ENCODE data around the gene P2RX2.
"Not testable (repeated sequence)": the region's sequence is repeated elsewhere in the genome, so short reads cannot be mapped to it uniquely, and the experiment has no call there.

P2RX2 gene

GRCh38 chr12:132583736-132584135 is 34.8 kb upstream of the P2RX2 start:
- peak; percentile 75 for DNase-seq (ENCODE audit: low spot score)

- no peak for DNase-seq (ENCODE audit: low spot score)
Observed at GRCh38 chr12:132584429-132584828, 34.1 kb upstream of the P2RX2 start.

GRCh38 chr12:132585177-132585576 is 33.4 kb upstream of the P2RX2 start:
- DNase-seq (ENCODE audit: low spot score) = no peak

GRCh38 chr12:132586929-132587328 is 31.6 kb upstream of the P2RX2 start:
- DNase-seq (ENCODE audit: low spot score) = no peak

GRCh38 chr12:132587781-132588180 is 30.8 kb upstream of the P2RX2 start:
- no peak for DNase-seq (ENCODE audit: low spot score)

- no peak for DNase-seq (ENCODE audit: low spot score)
Observed at GRCh38 chr12:132588319-132588718, 30.3 kb upstream of the P2RX2 start.

GRCh38 chr12:132588821-132589669 is 29.5 kb upstream of the P2RX2 start:
- no peak for DNase-seq (ENCODE audit: low spot score)

- DNase-seq (ENCODE audit: low spot score) = no peak
Observed at GRCh38 chr12:132591107-132591935, 27.3 kb upstream of the P2RX2 start.

GRCh38 chr12:132592282-132592970 is 26.1 kb upstream of the P2RX2 start:
- DNase-seq (ENCODE audit: low spot score) = no peak

- DNase-seq (ENCODE audit: low spot score) = no peak
Observed at GRCh38 chr12:132593071-132593470, 25.5 kb upstream of the P2RX2 start.

- no peak for DNase-seq (ENCODE audit: low spot score)
Observed at GRCh38 chr12:132593521-132593920, 25.1 kb upstream of the P2RX2 start.

GRCh38 chr12:132593938-132594358 is 24.6 kb upstream of the P2RX2 start:
- DNase-seq (ENCODE audit: low spot score) = peak; percentile 93

- DNase-seq (ENCODE audit: low spot score) = no peak
Observed at GRCh38 chr12:132595183-132595582, 23.4 kb upstream of the P2RX2 start.

- DNase-seq (ENCODE audit: low spot score) = no peak
Observed at GRCh38 chr12:132596016-132596415, 22.6 kb upstream of the P2RX2 start.

- no peak for DNase-seq (ENCODE audit: low spot score)
Observed at GRCh38 chr12:132597333-132598316, 21.0 kb upstream of the P2RX2 start.

GRCh38 chr12:132599502-132599901 is 19.1 kb upstream of the P2RX2 start:
- DNase-seq (ENCODE audit: low spot score) = not testable (repeated sequence)

- peak; percentile 89 for DNase-seq (ENCODE audit: low spot score)
Observed at GRCh38 chr12:132600048-132601032, 18.2 kb upstream of the P2RX2 start.

GRCh38 chr12:132601171-132601883 is 17.2 kb upstream of the P2RX2 start:
- DNase-seq (ENCODE audit: low spot score) = no peak

- DNase-seq (ENCODE audit: low spot score) = no peak
Observed at GRCh38 chr12:132602572-132603239, 15.9 kb upstream of the P2RX2 start.

Data from ecto neural progenitor cell (in vitro differentiated cells).